Liver (tissue), 9 donors: ENCODE data around the gene PPP2R2C. TPM values are rescaled to one million over a fixed set of nuclear protein-coding genes. Genes with fewer than 3 reads are reported as not detected.

ENCODE experiments used
- DNase-seq: peaks from one replicate; pipeline ENCODE4 v3.0.0-alpha.2; 2017; ENCODE audit warnings: low spot score
- H3K27ac ChIP-seq, 2 donors: one replicate each; pipeline ENCODE4 v1.7.0; 2013; ENCODE audit warnings: inconsistent platforms in 2 of 2, low read length in 2 of 2, control low read depth in 1 of 2, low read depth in 1 of 2, mild to moderate bottlenecking in 1 of 2
- H3K27me3 ChIP-seq, 4 donors: one replicate each; pipeline versions ENCODE4 v1.6.1 to v1.7.0; 2013; ENCODE audit warnings: low read length in 3 of 4, inconsistent platforms in 1 of 4, mild to moderate bottlenecking in 1 of 4, moderate library complexity in 1 of 4; ENCODE audit not compliant: control insufficient read depth in 4 of 4, insufficient read depth in 4 of 4
- H3K36me3 ChIP-seq, 4 donors: one replicate each; pipeline versions ENCODE4 v1.6.1 to v1.7.0; 2013; ENCODE audit warnings: low read length in 3 of 4, mild to moderate bottlenecking in 3 of 4, low read depth in 1 of 4, moderate library complexity in 1 of 4; ENCODE audit not compliant: control insufficient read depth in 4 of 4, insufficient read depth in 3 of 4
- H3K4me1 ChIP-seq, 4 donors: one replicate each; pipeline versions ENCODE4 v1.6.1 to v1.7.0; 2013; ENCODE audit warnings: low read length in 3 of 4, mild to moderate bottlenecking in 3 of 4, moderate library complexity in 1 of 4; ENCODE audit not compliant: control insufficient read depth in 4 of 4, insufficient read depth in 4 of 4
- H3K4me3 ChIP-seq, 3 donors: one replicate each; pipeline versions ENCODE4 v1.6.1 to v1.7.0; 2013; ENCODE audit warnings: low read length in 3 of 3, control low read depth in 1 of 3, low read depth in 1 of 3, mild to moderate bottlenecking in 1 of 3
- H3K9ac ChIP-seq, 2 donors: one replicate each; pipeline ENCODE4 v1.7.0; 2013; ENCODE audit warnings: low read length in 2 of 2, mild to moderate bottlenecking in 2 of 2, moderate library complexity in 2 of 2, control low read depth in 1 of 2, low read depth in 1 of 2
- H3K9me3 ChIP-seq, 4 donors: one replicate each; pipeline versions ENCODE4 v1.6.1 to v1.7.0; 2013; ENCODE audit warnings: low read length in 3 of 4; ENCODE audit not compliant: control insufficient read depth in 4 of 4
- CTCF ChIP-seq: fragments of 150-350 bp; IDR thresholded peaks from 2 replicates; pipeline ENCODE4 v1.5.1; 2017; ENCODE audit warnings: improper control_type of control experiment, low read depth, low read length; ENCODE audit not compliant: missing input control
- EGR1 ChIP-seq, 2 donors: IDR thresholded peaks; 2 replicates each; pipeline ENCODE4 v1.6.1; 2016 to 2018; ENCODE audit warnings: antibody characterized with exemption in 2 of 2, low read depth in 2 of 2
- FOXA1 ChIP-seq: IDR thresholded peaks from 2 replicates; pipeline ENCODE4 v1.6.1; 2016; ENCODE audit warnings: antibody characterized with exemption
- FOXA2 ChIP-seq: IDR thresholded peaks from 2 replicates; pipeline ENCODE4 v1.6.1; 2016; ENCODE audit warnings: antibody characterized with exemption
- HNF4A ChIP-seq, 2 donors: conservative IDR thresholded peaks; 2 replicates each; pipeline ENCODE4 v1.6.1; 2016; ENCODE audit warnings: antibody characterized with exemption in 2 of 2, mild to moderate bottlenecking in 2 of 2
- HNF4G ChIP-seq: IDR thresholded peaks from 2 replicates; pipeline ENCODE4 v1.6.1; 2016; ENCODE audit warnings: antibody characterized with exemption
- NR2F2 ChIP-seq: IDR thresholded peaks from 2 replicates; pipeline ENCODE4 v1.6.1; 2016; ENCODE audit warnings: antibody characterized with exemption
- RAD21 ChIP-seq, 2 donors: IDR thresholded peaks; 2 replicates each; pipeline ENCODE4 v1.6.1; 2016; ENCODE audit warnings: antibody characterized with exemption in 2 of 2, mild to moderate bottlenecking in 2 of 2
- REST ChIP-seq: IDR thresholded peaks from 2 replicates; pipeline ENCODE4 v1.6.1; 2016; ENCODE audit warnings: antibody characterized with exemption, mild to moderate bottlenecking
- RXRA ChIP-seq, 2 donors: IDR thresholded peaks; 2 replicates each; pipeline ENCODE4 v1.6.1; 2017 to 2018; ENCODE audit warnings: antibody characterized with exemption in 2 of 2, mild to moderate bottlenecking in 1 of 2
- SP1 ChIP-seq: IDR thresholded peaks from 2 replicates; pipeline ENCODE4 v1.6.1; 2018; ENCODE audit warnings: antibody characterized with exemption, mild to moderate bottlenecking
- TAF1 ChIP-seq: conservative IDR thresholded peaks from 2 replicates; pipeline ENCODE4 v1.6.1; 2016; ENCODE audit warnings: antibody characterized with exemption, mild to moderate bottlenecking
- YY1 ChIP-seq: IDR thresholded peaks from 2 replicates; pipeline ENCODE4 v1.6.1; 2016; ENCODE audit warnings: antibody characterized with exemption, mild to moderate bottlenecking
- WGBS: extraction: QIAGEN DNeasy Blood & Tissue Kit; methylation state at CpG from one replicate; pipeline ENCODE4 v1.1.7; 2013; 5-methylcytosine and 5-hydroxymethylcytosine counted together
- polyA plus RNA-seq, 2 donors: library from polyadenylated mRNA; stranded (reverse) in 1 of 2; unstranded in 1 of 2; fragments of 200-250 nt in 1 of 2; fragments of >200 nt in 1 of 2; fragmentation: Nextera tagmentation in 1 of 2; extraction: Ambion mirVana in 1 of 2; gene quantifications; one replicate each; pipeline versions ENCODE4 v1.2.1 to v1.2.3, GENCODE V29; 2013 to 2015
- total RNA-seq, 2 donors: library from RNA; depleted of rRNA; stranded (reverse); fragments of >200 nt; gene quantifications; one replicate each; pipeline ENCODE4 v1.2.3, GENCODE V29; 2014
- TF ChIP-seq, protein P1 (sequence below): IDR thresholded peaks from 2 replicates; pipeline ENCODE4 v1.6.1; 2016; ENCODE audit warnings: antibody characterized with exemption
- TF ChIP-seq, protein P2 (sequence below): IDR thresholded peaks from 2 replicates; pipeline ENCODE4 v1.6.1; 2016; ENCODE audit warnings: antibody characterized with exemption
- TF ChIP-seq, protein P3 (sequence below): IDR thresholded peaks from 2 replicates; pipeline ENCODE4 v1.6.1; 2016; ENCODE audit warnings: antibody characterized with exemption
- donor health status: healthy.
- donor health status: healthy.
- donor health status: healthy.
- donor health status: healthy.
- donor health status: healthy.

The PPP2R2C gene
- total and polyA plus RNA-seq, 4 donors = under 0.01 to 0.01 TPM; not detected in 2

- TF ChIP-seq SP1 = no peak
- no peak for TF ChIP-seq REST
- TF ChIP-seq NR2F2 = no peak
- TF ChIP-seq FOXA1 = no peak
- TF ChIP-seq HNF4G = no peak
- no peak for TF ChIP-seq YY1
- no peak overlapping the region for H3K9ac ChIP-seq
- no peak overlapping the region for H3K27ac ChIP-seq
- no peak for DNase-seq
- H3K9me3 ChIP-seq = peaks cover 0 to 3% (median 0%) of the 10 kb centered on the region in 4 donors
- peaks cover 0 to 7% (median 0%) of the 10 kb centered on the region in 4 donors for H3K27me3 ChIP-seq
- WGBS = 64% methylated on average over 6 of the region's 6 CpGs
- H3K36me3 ChIP-seq = no peaks in the 10 kb centered on the region
- no peaks in the 10 kb centered on the region for H3K4me1 ChIP-seq
- no peak overlapping the region for H3K4me3 ChIP-seq
These were observed 57.8 kb downstream of the PPP2R2C start for GRCh38 chr4:6414578-6414977.

- Histone ChIP-seq H3K4me3 (no peak overlapping the region), H3K36me3 (no peaks in the 10 kb centered on the region), H3K9me3 (peaks cover 0 to 3% (median 0%) of the 10 kb centered on the region in 4 donors), H3K27ac (no peak overlapping the region), H3K9ac (no peak overlapping the region), H3K27me3 (peaks cover 0 to 4% (median 0%) of the 10 kb centered on the region in 4 donors), H3K4me1 (no peaks in the 10 kb centered on the region)
- no peak for DNase-seq
- whole genome bisulfite sequencing = 86% methylated on average over 6 of the region's 6 CpGs
- TF ChIP-seq RXRA (IDR thresholded peaks at IDR 0.05) (no peak), SP1 (no peak), EGR1 (IDR thresholded peaks at IDR 0.05; ENCODE audit: low read depth in 2 of 2) (no peak), HNF4A (conservative IDR thresholded peaks at IDR 0.05) (no peak), TAF1 (no peak), FOXA2 (no peak)
- TF ChIP-seq, protein P1, sequence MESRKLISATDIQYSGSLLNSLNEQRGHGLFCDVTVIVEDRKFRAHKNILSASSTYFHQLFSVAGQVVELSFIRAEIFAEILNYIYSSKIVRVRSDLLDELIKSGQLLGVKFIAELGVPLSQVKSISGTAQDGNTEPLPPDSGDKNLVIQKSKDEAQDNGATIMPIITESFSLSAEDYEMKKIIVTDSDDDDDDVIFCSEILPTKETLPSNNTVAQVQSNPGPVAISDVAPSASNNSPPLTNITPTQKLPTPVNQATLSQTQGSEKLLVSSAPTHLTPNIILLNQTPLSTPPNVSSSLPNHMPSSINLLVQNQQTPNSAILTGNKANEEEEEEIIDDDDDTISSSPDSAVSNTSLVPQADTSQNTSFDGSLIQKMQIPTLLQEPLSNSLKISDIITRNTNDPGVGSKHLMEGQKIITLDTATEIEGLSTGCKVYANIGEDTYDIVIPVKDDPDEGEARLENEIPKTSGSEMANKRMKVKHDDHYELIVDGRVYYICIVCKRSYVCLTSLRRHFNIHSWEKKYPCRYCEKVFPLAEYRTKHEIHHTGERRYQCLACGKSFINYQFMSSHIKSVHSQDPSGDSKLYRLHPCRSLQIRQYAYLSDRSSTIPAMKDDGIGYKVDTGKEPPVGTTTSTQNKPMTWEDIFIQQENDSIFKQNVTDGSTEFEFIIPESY = no peak
- TF ChIP-seq, protein P2, sequence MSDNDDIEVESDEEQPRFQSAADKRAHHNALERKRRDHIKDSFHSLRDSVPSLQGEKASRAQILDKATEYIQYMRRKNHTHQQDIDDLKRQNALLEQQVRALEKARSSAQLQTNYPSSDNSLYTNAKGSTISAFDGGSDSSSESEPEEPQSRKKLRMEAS = no peak
- TF ChIP-seq, protein P3, sequence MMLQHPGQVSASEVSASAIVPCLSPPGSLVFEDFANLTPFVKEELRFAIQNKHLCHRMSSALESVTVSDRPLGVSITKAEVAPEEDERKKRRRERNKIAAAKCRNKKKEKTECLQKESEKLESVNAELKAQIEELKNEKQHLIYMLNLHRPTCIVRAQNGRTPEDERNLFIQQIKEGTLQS = no peak
These were observed 61.8 kb downstream of the PPP2R2C start for GRCh38 chr4:6410664-6411063.

GRCh38 chr4:6410068-6410467, 62.3 kb downstream of the PPP2R2C start:
- Histone ChIP-seq H3K9me3 (peaks cover 0 to 3% (median 0%) of the 10 kb centered on the region in 4 donors), H3K27me3 (peaks cover 0 to 4% (median 0%) of the 10 kb centered on the region in 4 donors), H3K4me3 (no peak overlapping the region), H3K27ac (no peak overlapping the region), H3K9ac (no peak overlapping the region), H3K36me3 (no peaks in the 10 kb centered on the region), H3K4me1 (no peaks in the 10 kb centered on the region)
- DNase-seq = no peak
- 74% methylated on average over 11 of the region's 11 CpGs for WGBS
- TF ChIP-seq REST (no peak), RAD21 (IDR thresholded peaks at IDR 0.05) (no peak), RXRA (IDR thresholded peaks at IDR 0.05) (no peak), YY1 (no peak), CTCF (no peak), SP1 (no peak), TAF1 (no peak), NR2F2 (no peak)
